HG02588 (cell line): ENCODE results near the gene PPY.
"Not testable (repeated sequence)": the region's sequence is repeated elsewhere in the genome, so short reads cannot be mapped to it uniquely, and the experiment has no call there.

Experiments used
- ATAC-seq: cut with Tn5 transposase; IDR thresholded peaks from one replicate; pipeline ENCODE4 v1.9.1; 2021; ENCODE audit warnings: mild to moderate bottlenecking, moderate library complexity; ENCODE audit not compliant: unreplicated experiment

PPY gene

DNA sequence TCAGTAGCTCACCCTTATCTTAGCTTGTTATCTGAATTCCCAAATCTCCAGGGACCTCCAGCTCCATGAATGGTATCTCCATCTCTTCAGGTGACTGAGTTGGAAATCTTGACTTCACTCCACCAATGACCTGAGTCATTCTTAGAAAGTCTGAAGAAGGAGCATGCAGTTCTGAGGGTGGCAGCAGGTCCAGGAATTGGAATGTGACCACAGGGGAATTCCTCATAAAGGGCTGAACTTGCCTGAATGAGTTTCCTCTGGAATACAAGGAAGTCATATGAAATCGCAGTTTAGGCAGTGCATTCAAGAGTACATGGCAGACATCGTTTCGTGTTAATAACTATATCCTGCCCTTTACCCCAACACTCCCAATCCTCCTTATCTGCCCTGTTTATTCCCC lies 24.0 kb upstream of the PPY start:
- no peak for ATAC-seq

DNA sequence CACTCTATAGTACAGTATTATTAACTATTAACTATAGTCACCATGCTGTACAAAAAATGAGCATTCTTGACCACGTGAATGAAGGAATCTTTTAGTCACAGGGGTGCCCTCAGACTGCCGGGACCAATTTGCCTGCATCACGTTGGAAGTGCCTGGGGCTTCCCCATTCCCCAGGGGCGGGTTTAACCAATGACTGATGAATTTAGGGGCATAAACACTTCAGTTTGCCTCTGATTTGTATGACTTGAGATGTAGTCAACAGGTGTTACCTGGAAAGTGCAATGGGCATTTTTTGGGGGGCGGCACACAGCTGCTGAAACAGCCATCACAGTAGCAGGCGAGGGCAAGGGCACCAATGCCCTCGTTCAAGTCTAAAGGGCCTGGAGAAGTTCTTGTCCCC lies 20.2 kb upstream of the PPY start:
- no peak for ATAC-seq

DNA sequence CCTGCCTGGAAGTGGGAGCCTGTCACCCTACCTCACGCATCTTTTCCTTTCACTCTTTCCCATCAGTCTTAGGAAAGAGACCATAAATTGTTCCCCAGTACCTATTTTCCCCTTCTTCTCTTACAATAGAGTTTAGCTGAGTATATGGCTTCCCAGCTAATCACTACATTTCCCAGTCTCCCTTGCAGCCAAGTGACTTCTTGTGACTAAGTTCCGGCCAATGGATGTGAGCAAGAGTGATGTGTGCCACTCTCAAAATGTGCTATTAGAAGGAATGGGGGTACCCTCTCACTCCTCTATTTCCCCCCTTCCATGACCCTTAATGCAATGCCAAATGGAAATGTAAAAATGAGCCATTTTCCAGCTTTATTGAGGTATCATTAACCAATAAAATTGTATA lies 19.7 kb upstream of the PPY start:
- no peak for ATAC-seq

DNA sequence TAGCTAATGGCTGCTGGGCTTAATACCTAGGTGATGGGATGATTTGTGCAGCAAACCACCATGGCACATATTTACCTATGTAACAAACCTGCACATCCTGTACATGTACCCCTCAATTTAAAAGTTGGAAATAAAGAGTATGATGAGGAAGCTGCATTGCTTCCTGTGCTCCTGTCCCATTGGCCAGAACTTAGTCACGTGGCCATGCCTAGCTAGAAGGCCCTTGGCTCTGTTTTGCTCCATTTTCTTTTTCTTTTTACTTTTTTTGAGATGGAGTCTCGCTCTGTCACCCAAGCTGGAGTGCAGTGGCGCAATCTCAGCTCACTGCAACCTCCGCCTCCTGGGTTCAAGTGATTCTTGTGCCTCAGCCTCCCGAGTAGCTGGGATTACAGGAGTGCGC lies 19.0 kb upstream of the PPY start:
- ATAC-seq = not testable (repeated sequence)

DNA sequence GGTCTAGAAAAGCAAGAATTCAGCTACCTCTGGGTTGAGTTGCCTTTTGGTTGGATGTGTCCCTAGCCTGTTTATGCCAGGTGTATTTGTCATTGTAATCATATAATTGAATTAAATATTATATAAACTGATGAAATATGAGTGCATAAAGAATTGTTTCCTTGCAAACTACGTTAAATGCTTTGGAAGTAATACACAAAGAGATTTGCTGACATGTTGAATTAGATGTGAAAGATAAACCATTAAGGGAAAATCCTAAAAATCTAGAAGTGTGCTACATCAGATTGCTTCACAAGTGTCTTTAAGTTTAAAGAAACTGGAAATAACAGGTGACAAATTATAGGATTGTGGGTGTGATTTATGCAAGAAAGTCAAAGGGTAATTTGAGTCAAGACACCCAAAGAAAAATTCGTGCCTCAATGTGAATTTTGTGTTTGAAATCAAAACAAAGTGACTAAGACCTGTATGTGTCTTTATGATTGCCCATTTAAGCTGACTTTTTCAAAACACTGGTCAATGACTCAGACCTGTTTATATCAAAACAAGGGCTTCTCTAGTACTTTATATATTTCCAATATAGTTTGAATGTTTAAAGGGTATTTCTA lies 16.6 kb upstream of the PPY start:
- no peak for ATAC-seq

DNA sequence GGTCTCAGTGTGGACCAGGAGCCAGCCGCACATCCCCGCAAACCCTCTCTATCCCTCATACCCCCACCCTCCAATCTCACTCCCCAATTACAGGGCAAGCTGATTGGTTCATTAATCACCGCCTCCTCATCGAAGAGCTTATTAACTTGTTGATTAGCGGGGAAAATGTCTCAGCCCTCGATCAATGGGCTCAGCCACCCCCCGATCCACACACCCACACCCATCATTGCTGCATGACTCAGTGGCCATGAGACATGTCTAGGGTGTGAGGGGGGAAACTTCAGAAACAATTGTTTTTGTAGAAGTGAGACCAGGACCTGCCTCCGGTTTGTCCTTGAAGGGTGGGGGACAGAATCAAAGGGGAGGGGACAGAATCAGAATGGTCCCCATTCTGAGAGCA lies 13.9 kb upstream of the PPY start:
- ATAC-seq = no peak

DNA sequence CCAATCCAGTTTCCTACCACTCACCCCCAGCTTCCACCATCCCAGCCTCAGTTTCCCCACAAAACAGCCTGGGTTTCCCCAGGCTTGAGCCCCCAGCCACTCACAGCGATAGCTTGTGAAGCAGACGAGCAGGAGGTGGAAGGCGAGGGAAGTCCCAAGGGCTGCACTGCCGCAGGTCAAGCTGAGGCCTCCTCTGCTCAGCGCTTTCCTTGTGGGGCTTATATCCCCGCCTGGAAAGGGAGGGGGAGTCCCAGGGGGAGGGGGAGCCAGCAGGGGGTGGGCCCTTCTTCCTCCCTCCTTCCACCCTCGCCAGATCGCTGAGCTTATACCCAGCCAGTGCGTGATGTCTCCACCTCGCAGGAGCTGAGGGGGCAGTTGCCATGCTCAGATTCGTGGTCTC lies 11.5 kb upstream of the PPY start, which contains the start of gene PYY:
TSS of gene PYY (minus strand) at position 195 of the 400 bp plus-strand sequence. CDS start 457 bp downstream, outside the sequence.
- ATAC-seq = no peak

DNA sequence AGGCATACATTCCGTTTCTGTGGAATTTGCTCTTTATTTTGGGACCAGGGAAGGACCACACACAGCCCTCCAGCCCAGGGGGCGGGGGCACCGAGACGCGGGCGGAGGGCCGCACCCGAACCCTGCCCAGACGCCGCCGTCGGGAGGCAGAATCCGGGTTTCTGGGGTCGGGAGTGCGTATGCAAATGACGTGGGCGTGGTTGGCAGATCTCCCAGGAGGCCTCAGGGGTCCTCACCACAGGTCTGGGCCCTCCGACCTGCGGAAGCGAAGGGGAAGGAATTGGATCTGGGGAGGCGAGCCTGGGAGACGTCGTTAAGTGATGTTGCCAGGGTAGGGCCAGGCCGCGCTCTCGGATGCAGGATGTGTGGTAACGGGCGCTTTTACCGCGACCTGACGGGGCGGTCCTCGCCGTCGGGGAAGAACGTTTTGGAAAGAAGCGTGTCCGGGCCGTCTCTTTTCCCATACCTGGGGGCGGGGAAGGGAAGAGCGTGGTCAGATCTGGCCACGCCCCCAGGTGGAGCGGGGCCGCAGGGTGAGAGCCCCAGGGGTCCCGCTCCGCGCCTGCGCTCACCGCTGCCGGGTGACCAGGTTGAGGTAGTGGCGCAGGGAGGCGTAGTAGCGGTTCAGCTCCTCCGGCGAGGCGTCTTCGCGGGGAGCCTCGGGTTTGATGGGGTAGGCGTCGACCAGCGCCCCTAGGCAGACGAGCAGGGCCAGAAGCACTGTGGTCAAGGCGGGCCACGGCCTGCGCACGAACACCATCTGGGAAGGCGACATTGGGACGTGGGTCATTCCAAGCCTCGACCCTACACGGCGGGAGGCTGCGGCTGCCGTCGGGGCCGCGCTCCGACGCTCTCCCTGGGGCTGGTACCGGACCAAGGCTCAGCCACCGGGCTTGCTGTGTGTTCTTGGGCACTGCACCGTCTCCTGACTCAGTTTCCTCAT lies 10.7 kb upstream of the PPY start:
- ATAC-seq = no peak

DNA sequence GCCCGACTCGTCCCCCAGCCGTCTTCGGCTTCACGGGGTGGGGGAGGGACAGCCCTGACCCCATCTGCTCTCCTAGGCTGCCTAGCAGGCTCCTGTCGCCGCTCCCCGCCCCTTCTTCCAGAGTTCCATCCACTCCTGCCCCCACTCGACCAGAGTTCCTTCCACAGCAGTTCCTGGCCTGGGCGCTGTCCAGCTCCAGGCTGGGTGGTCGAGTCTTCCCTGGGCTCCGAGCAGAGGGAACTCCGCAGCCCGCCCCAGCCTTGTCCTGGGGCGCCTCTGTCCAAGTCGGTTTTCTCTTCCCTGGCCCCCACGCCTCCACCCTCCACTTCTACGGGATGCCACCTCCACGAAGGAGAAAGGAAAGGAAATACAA lies 10.1 kb upstream of the PPY start:
- no peak for ATAC-seq

DNA sequence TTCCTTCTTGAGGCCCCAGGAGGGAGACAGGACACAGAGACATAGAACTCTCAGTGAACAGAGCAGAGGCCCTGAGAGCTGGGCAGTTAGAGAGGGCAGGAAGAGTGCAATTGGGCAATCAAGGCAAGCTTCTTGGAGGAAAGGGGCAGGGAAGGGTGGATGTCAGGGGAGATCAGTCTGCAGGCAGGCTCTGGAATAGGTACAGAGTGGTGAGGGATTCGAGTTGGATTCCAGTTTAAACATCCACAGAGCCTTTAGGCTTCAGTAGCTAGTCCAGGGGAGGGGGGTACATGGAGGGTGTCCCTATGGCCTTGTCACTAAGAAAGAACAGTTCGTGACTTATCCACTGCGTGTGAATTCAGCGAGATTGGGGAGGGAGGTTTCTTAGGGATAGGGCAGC lies 9.5 kb upstream of the PPY start:
- ATAC-seq = no peak

DNA sequence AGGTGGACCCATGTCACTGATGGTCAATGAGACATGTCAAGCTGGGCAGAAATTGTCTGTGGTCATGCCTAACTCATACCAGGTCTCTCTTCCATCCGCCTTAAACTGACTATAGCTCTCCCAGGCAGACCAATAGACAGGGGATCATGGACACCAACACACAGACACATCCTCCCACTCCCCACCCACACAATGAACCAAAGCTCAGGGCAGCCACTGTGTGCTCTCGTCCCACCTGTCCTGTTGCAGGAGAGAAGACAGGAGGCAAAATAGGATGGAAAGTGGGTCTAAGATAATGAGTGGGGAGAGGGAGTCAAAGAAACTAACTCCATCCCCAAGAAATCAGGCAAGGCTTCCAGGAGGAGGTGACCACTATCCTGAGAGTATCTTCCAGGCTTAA lies 8.3 kb upstream of the PPY start:
- no peak for ATAC-seq

DNA sequence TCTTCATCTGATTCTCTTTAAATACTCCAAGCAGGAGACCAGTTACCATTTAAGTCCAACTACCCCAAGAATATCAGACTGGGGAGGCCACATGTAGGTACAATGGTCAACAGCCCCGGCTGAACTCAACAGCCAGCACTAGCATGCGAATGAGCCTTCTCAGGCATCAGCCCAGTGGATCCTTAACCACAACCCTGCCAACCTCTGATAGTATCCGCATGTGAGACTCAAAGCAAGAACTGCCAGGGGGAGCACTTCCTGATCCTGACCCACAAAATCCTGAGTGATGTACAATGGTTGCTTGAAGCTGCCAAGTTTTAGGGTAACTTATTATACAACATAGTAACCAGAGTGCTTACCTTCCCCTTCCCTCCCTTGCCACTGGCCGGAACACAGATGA lies 7.5 kb upstream of the PPY start:
- ATAC-seq = no peak

DNA sequence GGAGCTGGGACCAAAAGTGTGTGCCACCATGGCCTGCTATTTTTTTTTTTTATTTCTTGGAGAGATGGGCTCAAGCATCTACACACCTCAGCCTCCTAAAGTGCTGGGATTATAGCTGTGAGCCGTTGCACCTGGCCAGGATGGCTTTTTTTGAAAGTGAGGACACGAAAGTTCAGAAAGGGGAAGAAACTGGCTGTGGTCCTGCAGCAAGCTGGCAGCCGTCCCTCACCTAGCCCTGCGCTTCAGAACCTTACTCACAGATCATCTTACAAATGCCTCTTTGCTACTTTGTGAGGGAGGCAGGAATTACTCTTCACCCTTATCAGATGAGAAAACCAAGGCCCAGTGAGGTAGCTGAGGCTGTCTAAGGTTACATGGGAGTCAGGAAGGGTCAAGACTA lies 4.5 kb upstream of the PPY start:
- ATAC-seq = no peak

DNA sequence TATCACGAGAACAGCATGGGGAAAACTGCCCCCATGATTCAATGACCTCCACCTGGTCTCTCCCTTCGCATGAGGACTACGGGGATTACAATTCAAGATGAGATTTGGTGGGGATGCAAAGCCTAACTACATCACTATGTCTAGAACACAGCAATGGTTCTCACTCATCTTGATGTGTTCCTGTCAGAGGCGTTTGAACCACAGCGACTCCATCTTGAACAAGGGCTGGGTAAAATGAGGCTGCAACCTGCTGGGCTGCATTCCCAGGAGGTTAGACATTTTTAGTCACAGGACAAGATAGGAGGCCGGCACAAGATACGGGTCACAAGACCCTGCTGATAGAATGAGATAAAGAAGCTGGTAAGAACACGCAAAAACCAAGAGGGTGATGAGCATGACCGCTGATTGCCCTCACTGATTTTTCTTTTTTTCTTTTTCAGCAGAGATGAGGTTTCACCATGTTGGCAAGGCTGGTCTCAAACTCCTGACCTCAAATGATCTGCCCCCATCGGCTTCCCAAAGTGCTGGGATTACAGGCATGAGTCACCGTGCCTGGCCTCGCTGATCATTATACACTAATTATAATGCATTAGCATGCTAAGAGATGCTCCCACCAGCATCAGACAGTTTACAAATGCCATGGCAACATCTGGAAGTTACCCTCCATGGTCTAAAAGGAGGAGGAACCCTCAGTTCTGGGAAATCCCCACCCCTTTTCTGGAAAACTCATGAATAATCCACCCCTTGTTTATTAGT lies 3.0 kb upstream of the PPY start:
- ATAC-seq = no peak

DNA sequence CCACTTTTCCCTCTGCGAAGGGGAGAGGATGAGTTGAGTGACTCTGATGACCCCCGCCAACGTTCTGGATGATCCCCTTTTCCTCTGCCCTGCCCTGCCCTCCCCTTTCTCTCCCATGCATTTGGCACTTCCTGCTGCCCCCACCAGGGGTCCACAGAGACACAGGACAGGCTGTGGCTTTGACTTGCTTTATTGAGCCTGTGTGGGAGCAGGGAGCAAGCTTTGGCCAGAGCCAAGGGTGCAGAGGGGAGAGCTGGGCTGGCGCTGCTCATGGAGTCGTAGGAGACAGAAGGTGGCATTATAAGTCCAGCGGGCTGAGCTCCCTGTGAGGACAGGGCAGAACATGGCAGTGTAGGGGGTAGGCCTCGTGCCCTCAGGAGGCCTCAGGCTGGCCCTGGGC lies 1.6 kb downstream of the PPY start:
- no peak for ATAC-seq

DNA sequence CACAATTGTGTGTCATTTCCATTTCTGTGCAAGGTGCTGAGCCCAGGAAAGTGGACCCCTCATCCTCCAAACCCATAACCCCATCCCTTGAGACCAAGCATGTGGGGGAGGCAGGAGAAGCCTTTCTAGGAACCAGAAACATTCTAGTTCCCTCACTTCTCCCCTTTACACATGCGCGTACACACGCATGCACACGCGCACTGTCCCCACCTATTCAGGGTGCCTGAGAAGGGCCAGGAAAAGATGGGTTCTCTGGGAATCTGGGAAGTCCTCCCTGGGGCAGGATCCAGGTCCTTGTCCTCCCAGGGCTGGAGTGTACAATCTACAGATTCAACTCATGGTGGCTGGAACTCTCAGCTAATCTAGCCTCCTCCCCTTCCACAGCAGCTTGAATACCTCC lies 2.4 kb downstream of the PPY start:
- ATAC-seq = no peak

DNA sequence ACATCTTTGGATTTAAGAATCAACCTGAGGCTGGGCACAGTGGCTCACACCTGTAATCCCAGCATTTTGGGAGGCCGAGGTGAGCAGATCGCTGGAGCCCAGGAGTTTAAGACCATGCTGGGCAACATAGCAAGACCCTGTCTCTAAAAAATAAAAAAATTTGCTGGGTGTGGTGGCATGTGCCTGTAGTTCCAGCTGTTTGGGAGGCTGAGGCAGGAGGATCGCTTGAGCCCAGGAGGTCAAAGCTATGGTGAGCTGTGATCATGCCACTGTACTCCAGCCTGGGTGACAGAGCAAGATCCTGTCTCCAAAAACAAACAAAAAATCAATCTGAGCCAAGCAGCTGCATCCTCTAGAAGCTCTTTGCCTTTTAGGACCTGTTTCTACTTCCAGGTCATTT lies 2.8 kb downstream of the PPY start:
- ATAC-seq = not testable (repeated sequence)

DNA sequence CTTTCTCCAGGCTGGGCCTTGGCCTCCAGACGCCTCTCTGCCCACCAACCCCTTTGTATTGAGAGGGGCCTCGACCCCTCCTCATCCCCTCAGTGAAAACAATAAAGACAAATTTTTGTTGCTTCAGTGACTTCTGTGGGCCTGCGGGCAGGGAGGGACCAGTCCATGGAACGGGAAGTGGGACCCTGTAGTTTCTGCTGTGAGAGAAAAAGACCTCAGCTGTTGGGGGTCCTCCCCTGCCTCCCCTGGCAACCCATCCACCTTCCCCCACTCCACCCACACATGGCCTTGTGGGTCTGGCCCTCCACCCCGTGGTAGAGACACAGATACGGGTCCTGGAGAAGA lies 3.5 kb downstream of the PPY start:
- ATAC-seq = no peak

DNA sequence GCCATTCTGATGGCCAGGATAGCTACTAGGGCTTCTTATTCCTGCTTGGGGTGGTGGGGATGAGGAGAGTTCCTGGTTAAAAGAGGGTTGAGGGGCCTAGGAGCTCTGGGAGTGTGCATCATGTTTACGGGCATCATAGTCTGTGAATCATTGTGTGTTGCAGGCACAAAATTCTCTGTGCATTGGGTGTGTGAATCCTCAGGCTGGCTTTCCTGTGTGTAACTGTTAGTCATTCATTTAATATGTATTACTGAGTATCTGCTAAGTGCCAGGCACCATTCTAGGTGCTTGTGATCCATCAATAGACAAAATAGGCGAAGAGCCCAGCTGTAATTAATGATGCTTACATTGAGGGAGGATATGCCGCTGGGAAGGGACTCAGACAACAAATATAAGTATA lies 5.8 kb downstream of the PPY start:
- ATAC-seq = no peak

DNA sequence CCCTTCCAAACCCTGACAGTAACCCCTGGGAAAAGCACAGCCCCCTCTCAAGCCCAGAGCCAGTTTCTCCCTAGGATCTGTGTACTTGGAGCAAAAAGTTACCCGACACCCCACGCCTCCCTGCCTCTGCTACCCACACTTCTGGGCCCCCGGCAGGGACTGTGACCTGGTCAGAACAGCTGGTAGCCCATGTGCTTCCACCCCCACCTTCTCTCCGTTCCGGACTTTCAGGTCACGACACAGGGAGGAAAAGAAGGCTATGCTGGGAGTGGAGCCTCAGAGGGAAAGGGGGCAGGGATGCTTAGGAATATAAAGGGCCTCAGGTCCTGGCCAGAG lies 6.4 kb downstream of the PPY start:
- ATAC-seq = no peak

DNA sequence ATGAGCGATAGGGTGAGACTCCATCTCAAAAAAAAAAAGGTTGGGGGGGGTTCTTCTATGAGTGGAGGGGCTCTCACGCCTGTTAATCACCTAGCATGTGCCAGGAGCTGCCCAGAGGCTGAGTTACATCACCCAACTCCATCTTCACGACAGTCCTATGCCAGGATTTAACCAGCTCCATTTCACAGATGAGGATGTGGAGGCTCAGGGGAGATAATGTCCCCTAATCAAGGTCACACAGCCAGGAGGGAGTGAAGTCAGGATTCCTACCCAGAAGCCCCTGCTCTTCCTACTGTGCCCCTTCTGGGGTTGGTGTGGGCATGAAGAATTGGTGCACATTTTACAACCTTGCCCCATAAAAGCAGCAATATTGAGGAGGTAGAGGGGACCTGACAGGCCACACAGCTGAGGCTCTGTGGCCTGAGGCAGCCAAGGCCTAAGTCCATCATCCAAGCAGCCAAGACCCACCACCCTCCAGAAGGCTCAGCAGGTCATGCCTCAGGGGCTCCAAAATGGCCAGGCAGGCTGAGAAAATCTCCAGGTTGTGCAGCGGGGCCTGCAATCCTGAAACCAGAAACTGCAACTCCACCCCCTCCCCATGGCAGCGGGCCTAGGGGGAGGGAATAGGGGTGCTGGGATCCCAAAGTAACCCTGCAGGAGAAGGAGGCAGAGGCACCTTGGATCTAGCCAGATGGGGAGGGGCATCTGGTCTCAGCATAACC lies 6.9 kb downstream of the PPY start:
- ATAC-seq = no peak
